ENCODE data around the gene DIAPH3.

GRCh38 chr13:60094385-60095088 lies 69.2 kb downstream of the DIAPH3 start:
- no peak for TF ChIP-seq EZH2 (IDR thresholded peaks at IDR 0.05; ENCODE audit: borderline replicate concordance, insufficient read depth, low read length, poor library complexity, severe bottlenecking)
- TF ChIP-seq CTCF (IDR thresholded peaks at IDR 0.05; ENCODE audit: poor library complexity, severe bottlenecking) = no peak
- no peak for TF ChIP-seq RAD21 (conservative IDR thresholded peaks at IDR 0.05)
- TF ChIP-seq POLR2AphosphoS5 (IDR thresholded peaks at IDR 0.05) = no peak
- TF ChIP-seq REST (IDR thresholded peaks at IDR 0.05; ENCODE audit: borderline replicate concordance) = no peak
